HepG2 (cell line): ENCODE results near the gene BCL2L2. TPM values are rescaled to one million over a fixed set of nuclear protein-coding genes. Genes with fewer than 3 reads are reported as not detected.

Experiments used
- CEBPB ChIP-seq: IDR thresholded peaks from 2 replicates; pipeline ENCODE4 v1.6.1; 2011; ENCODE audit warnings: low read depth, low read length, improper control_type of control experiment, borderline replicate concordance
- FOXK2 ChIP-seq: fragments of 450-650 bp; IDR thresholded peaks from 2 replicates; pipeline ENCODE4 v1.6.1; 2016
- FOXP1 ChIP-seq, 2 experiments: fragments of 450-650 bp in 1 of 2; IDR thresholded peaks; 2 replicates each; pipeline ENCODE4 v1.6.1; 2017 to 2018; ENCODE audit warnings: antibody characterized with exemption in 1 of 2
- HIC2 ChIP-seq: sonication (generic); formaldehyde crosslinking; IDR thresholded peaks from 2 replicates; pipeline ENCODE4 v1.9.0; 2022; ENCODE audit warnings: low read depth, missing genetic modification reagents
- KDM5B ChIP-seq: sonication (generic); formaldehyde crosslinking; IDR thresholded peaks from 2 replicates; pipeline ENCODE4 v1.4.0; 2020; ENCODE audit warnings: missing genetic modification reagents, mild to moderate bottlenecking, borderline replicate concordance
- MZF1 ChIP-seq: sonication (generic); formaldehyde crosslinking; IDR thresholded peaks from 2 replicates; pipeline ENCODE4 v1.8.1; 2023; ENCODE audit warnings: mild to moderate bottlenecking, missing genetic modification reagents, borderline replicate concordance
- PLRG1 ChIP-seq: fragments of 450-650 bp; conservative IDR thresholded peaks from 2 replicates; pipeline ENCODE4 v1.6.1; 2016
- SCMH1 ChIP-seq: sonication (generic); formaldehyde crosslinking; IDR thresholded peaks from 2 replicates; pipeline ENCODE4 v1.9.0; 2021; ENCODE audit warnings: missing genetic modification reagents, mild to moderate bottlenecking, borderline replicate concordance
- SP2 ChIP-seq: sonication (generic); formaldehyde crosslinking; IDR thresholded peaks from 2 replicates; pipeline ENCODE4 v1.5.1; 2020; ENCODE audit warnings: mild to moderate bottlenecking, missing genetic modification reagents
- TBX3 ChIP-seq: fragments of 450-650 bp; IDR thresholded peaks from 2 replicates; pipeline ENCODE4 v1.6.1; 2017; ENCODE audit warnings: antibody characterized with exemption, mild to moderate bottlenecking, inconsistent platforms, borderline replicate concordance
- ZBTB7B ChIP-seq: sonication (generic); formaldehyde crosslinking; IDR thresholded peaks from 2 replicates; pipeline ENCODE4 v1.4.0; 2020; ENCODE audit warnings: missing genetic modification reagents
- ZNF205 ChIP-seq: IDR thresholded peaks from 2 replicates; pipeline ENCODE4 v1.6.1; 2018; ENCODE audit warnings: missing biosample characterization, missing genetic modification reagents
- ZNF430 ChIP-seq: sonication (generic); formaldehyde crosslinking; IDR thresholded peaks from 2 replicates; pipeline ENCODE4 v1.9.0; 2021; ENCODE audit warnings: mild to moderate bottlenecking, missing genetic modification reagents
- ZNF503 ChIP-seq: sonication (generic); formaldehyde crosslinking; IDR thresholded peaks from 2 replicates; pipeline ENCODE4 v1.4.0; 2020; ENCODE audit warnings: missing genetic modification reagents
- ZNF550 ChIP-seq: sonication (generic); formaldehyde crosslinking; IDR thresholded peaks from 2 replicates; pipeline ENCODE4 v1.4.0; 2020; ENCODE audit warnings: mild to moderate bottlenecking, missing genetic modification reagents, borderline replicate concordance
- ZNF552 ChIP-seq: sonication (generic); formaldehyde crosslinking; IDR thresholded peaks from 2 replicates; pipeline ENCODE4 v1.9.0; 2022; ENCODE audit warnings: missing genetic modification reagents, mild to moderate bottlenecking, borderline replicate concordance
- ZNF597 ChIP-seq: sonication (generic); formaldehyde crosslinking; IDR thresholded peaks from 2 replicates; pipeline ENCODE4 v1.5.0; 2020; ENCODE audit warnings: missing genetic modification reagents
- ZNF614 ChIP-seq: IDR thresholded peaks from 2 replicates; pipeline ENCODE4 v1.6.1; 2018; ENCODE audit warnings: missing biosample characterization, missing genetic modification reagents, inconsistent platforms, borderline replicate concordance
- ZNF660 ChIP-seq: sonication (generic); formaldehyde crosslinking; IDR thresholded peaks from 2 replicates; pipeline ENCODE4 v1.5.1; 2020; ENCODE audit warnings: mild to moderate bottlenecking, low read depth, missing genetic modification reagents, borderline replicate concordance
- ZNF766 ChIP-seq: sonication (generic); formaldehyde crosslinking; IDR thresholded peaks from 2 replicates; pipeline ENCODE4 v1.5.0; 2020; ENCODE audit warnings: missing genetic modification reagents, borderline replicate concordance
- polyA plus RNA-seq, 8 experiments: library from polyadenylated mRNA; depleted of rRNA in 3 of 8; stranded (reverse) in 7 of 8; unstranded in 1 of 8; fragments of >200 nt; fragmentation: Illumina TruSeq in 4 of 8; extraction: Trizol in 4 of 8; gene quantifications; 2 replicates each; pipeline versions ENCODE4 v1.2.1 to v1.2.3, GENCODE V29; 2011 to 2016; ENCODE audit warnings: low read depth in 4 of 8, missing spikeins in 1 of 8, mixed read lengths in 1 of 8; ENCODE audit not compliant: insufficient read depth in 1 of 8
- total RNA-seq, 5 experiments: library from RNA; depleted of rRNA; stranded (reverse); fragments of >200 nt; fragmentation: Illumina TruSeq; extraction: Trizol; gene quantifications; 2 replicates each; pipeline ENCODE4 v1.2.3, GENCODE V29; 2016; ENCODE audit warnings: low read depth in 1 of 5
- TF ChIP-seq, protein P1 (sequence below): sonication (generic); formaldehyde crosslinking; conservative IDR thresholded peaks from 2 replicates; pipeline ENCODE4 v1.8.0; 2022; ENCODE audit warnings: missing genetic modification reagents

The BCL2L2 gene
- total and polyA plus RNA-seq, 2 of the 13 experiments (the other 11 are each of a cell fraction or from before 2014, with no cell fraction given): 28.1 to 49.8 TPM

DNA sequence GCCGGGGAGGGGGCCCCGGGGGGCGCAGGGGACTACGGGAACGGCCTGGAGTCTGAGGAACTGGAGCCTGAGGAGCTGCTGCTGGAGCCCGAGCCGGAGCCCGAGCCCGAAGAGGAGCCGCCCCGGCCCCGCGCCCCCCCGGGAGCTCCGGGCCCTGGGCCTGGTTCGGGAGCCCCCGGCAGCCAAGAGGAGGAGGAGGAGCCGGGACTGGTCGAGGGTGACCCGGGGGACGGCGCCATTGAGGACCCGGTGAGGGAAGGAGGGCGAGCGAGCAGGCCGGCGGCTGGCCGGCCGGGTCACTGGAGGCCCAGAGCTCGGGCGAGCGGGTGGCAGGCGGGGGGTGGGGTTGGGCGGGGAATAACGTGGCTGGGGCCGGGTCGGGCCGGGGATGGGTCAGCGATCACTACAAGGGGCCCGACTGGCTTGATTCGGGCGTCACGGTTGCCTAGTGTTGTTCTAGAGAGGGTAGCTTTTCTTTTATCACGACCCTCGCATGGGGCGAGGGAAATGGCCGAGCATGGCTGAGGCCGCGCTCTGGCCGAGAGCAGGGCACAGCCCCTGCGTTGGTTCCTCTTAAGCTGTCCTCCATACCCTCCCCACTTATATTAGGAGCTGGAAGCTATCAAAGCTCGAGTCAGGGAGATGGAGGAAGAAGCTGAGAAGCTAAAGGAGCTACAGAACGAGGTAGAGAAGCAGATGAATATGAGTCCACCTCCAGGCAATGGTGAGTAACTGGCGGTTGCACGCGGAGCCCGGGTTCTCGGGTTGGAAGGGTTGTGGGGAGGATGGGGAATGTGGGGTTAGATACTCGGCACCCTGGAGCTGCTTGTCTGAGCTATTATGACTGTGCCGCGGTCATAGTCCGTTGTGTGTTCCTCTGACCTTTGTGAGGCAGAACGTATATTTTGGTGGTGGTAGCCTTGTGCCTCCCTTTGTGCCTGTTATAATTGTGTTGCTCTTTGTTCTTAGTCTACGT, 15.2 kb downstream of the BCL2L2 start (continued):
- peak; percentile 69; the same call in 1 of the 2 replicates for TF ChIP-seq ZNF503 (CRISPR knock-in tag)
- no peak for TF ChIP-seq SCMH1 (CRISPR knock-in tag)
- TF ChIP-seq FOXK2: no peak
- TF ChIP-seq ZNF597 (CRISPR knock-in tag): no peak
- no peak for TF ChIP-seq TBX3
- no peak for TF ChIP-seq ZBTB7B (CRISPR knock-in tag)
- TF ChIP-seq SP2 (CRISPR knock-in tag): no peak; the same call in 1 of the 2 replicates
- TF ChIP-seq, protein P1, sequence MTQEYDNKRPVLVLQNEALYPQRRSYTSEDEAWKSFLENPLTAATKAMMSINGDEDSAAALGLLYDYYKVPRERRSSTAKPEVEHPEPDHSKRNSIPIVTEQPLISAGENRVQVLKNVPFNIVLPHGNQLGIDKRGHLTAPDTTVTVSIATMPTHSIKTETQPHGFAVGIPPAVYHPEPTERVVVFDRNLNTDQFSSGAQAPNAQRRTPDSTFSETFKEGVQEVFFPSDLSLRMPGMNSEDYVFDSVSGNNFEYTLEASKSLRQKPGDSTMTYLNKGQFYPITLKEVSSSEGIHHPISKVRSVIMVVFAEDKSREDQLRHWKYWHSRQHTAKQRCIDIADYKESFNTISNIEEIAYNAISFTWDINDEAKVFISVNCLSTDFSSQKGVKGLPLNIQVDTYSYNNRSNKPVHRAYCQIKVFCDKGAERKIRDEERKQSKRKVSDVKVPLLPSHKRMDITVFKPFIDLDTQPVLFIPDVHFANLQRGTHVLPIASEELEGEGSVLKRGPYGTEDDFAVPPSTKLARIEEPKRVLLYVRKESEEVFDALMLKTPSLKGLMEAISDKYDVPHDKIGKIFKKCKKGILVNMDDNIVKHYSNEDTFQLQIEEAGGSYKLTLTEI (CRISPR knock-in tag): no peak
- no peak for TF ChIP-seq ZNF430 (CRISPR knock-in tag)
- TF ChIP-seq FOXP1 (IDR thresholded peaks at IDR 0.05): no peak
- no peak for TF ChIP-seq FOXP1 (CRISPR knock-in tag; IDR thresholded peaks at IDR 0.05)
- TF ChIP-seq ZNF550: 0 out of 2 replicates have a peak, but pooled peaks have one; percentile 25
- TF ChIP-seq ZNF766 (CRISPR knock-in tag): peak; percentile 72; the same call in 1 of the 2 replicates
- TF ChIP-seq PLRG1: no peak
- TF ChIP-seq ZNF552 (CRISPR knock-in tag): 0 out of 2 replicates have a peak, but pooled peaks have one; percentile 57
- no peak for TF ChIP-seq ZNF205
- no peak for TF ChIP-seq HIC2 (CRISPR knock-in tag)
- TF ChIP-seq MZF1: 0 out of 2 replicates have a peak, but pooled peaks have one; percentile 44
- no peak for TF ChIP-seq CEBPB
- TF ChIP-seq ZNF660 (CRISPR knock-in tag): no peak
- peak; percentile 67 for TF ChIP-seq ZNF614 (CRISPR knock-in tag)
- TF ChIP-seq KDM5B (CRISPR knock-in tag): 0 out of 2 replicates have a peak, but pooled peaks have one; percentile 9
